ENCODE data around the gene CDC42SE1.
A peak's percentile ranks its signal among the peaks of the same experiment; 100 is the strongest.

GRCh38 chr1:151060007-151060656, 710 bp upstream of the CDC42SE1 start, which contains the start of gene MLLT11:
- TF ChIP-seq ZBTB40 (IDR thresholded peaks at IDR 0.05) (no peak), ZBTB40 (CRISPR knock-in tag; IDR thresholded peaks at IDR 0.05) (no peak), ZNF274 (IDR thresholded peaks at IDR 0.05; ENCODE audit: borderline replicate concordance, low read depth, low read length) (no peak), NUFIP1 (IDR thresholded peaks at IDR 0.05; ENCODE audit: partially characterized antibody) (no peak), BACH1 (tag; IDR thresholded peaks at IDR 0.05) (no peak), PRDM10 (IDR thresholded peaks at IDR 0.05; ENCODE audit: partially characterized antibody) (peak; percentile 82), MAFK (IDR thresholded peaks at IDR 0.05; ENCODE audit: low read length) (peak; percentile 53), E2F6 (IDR thresholded peaks at IDR 0.05; ENCODE audit: borderline replicate concordance in 1 of 2, extremely low read depth in 1 of 2, insufficient read depth in 1 of 2, insufficient read length in 1 of 2, low read depth in 1 of 2, low read length in 1 of 2, poor library complexity in 1 of 2, severe bottlenecking in 1 of 2) (peak in 1 of 2 experiments; percentile 14), RAD21 (CRISPR knock-in tag; conservative IDR thresholded peaks at IDR 0.05 in 1 of 2, IDR thresholded peaks at IDR 0.05 in 1 of 2) (no peak), NFE2L1 (tag; IDR thresholded peaks at IDR 0.05; ENCODE audit: borderline replicate concordance, low read depth) (no peak), HNRNPL (IDR thresholded peaks at IDR 0.05; ENCODE audit: low read depth, low read length) (no peak)

Measured in K562 (cell line).